Heart left ventricle (tissue), 16 donors: ENCODE results near the gene CMBL. TPM values are rescaled to one million over a fixed set of nuclear protein-coding genes. Genes with fewer than 3 reads are reported as not detected.

Experiments
- ATAC-seq, 4 donors: fragments of 200-7000 bp; cut with Tn5 transposase; one replicate each; pipeline ENCODE4 v1.9.1; 2020 to 2022; ENCODE audit warnings: moderate library complexity in 4 of 4, mild to moderate bottlenecking in 3 of 4, moderate number of reproducible peaks in 1 of 4
- DNase-seq, 5 donors: peaks; one replicate each; pipeline ENCODE4 v3.0.0-alpha.2; 2020
- H3K27ac ChIP-seq, 12 donors: fragments of 200-600 bp; sonication (generic) in 4 of 12; one replicate each; pipeline versions ENCODE4 v1.5.0 to v1.8.0; 2016 to 2022; ENCODE audit warnings: mild to moderate bottlenecking in 2 of 12
- H3K27me3 ChIP-seq, 9 donors: fragments of 200-600 bp; sonication (generic) in 2 of 9; one replicate each; pipeline versions ENCODE4 v1.5.1 to v1.8.0; 2016 to 2022; ENCODE audit warnings: mild to moderate bottlenecking in 3 of 9
- H3K36me3 ChIP-seq, 9 donors: fragments of 200-600 bp; sonication (generic) in 2 of 9; one replicate each; pipeline versions ENCODE4 v1.5.0 to v1.8.0; 2018 to 2022; ENCODE audit warnings: mild to moderate bottlenecking in 2 of 9
- H3K4me1 ChIP-seq, 12 donors: fragments of 200-600 bp; sonication (generic) in 4 of 12; one replicate each; pipeline versions ENCODE4 v1.5.0 to v1.8.0; 2016 to 2022; ENCODE audit warnings: mild to moderate bottlenecking in 3 of 12
- H3K4me3 ChIP-seq, 12 donors: fragments of 200-600 bp; sonication (generic) in 4 of 12; one replicate each; pipeline versions ENCODE4 v1.5.0 to v1.8.0; 2017 to 2022; ENCODE audit warnings: mild to moderate bottlenecking in 9 of 12, moderate library complexity in 4 of 12
- H3K9me3 ChIP-seq, 12 donors: fragments of 200-600 bp; sonication (generic) in 4 of 12; one replicate each; pipeline versions ENCODE4 v1.5.0 to v1.8.0; 2016 to 2022; ENCODE audit warnings: mild to moderate bottlenecking in 1 of 12
- POLR2A ChIP-seq, 2 donors: fragments of 450-650 bp; IDR thresholded peaks; one replicate each; pipeline ENCODE4 v1.6.1; 2017; ENCODE audit warnings: antibody characterized with exemption in 2 of 2, mild to moderate bottlenecking in 2 of 2, moderate library complexity in 2 of 2
- WGBS, 4 donors: extraction: QIAGEN DNeasy Blood & Tissue Kit in 2 of 4; methylation state at CpG; one replicate each; pipeline versions ENCODE4 v1.1.5 to v1.1.7; 2013 to 2018; 5-methylcytosine and 5-hydroxymethylcytosine counted together
- intact Hi-C, 10 donors: fragments of 100-400 bp; cut with DNase I; formaldehyde crosslinking; loops; one replicate each; pipeline versions ENCODE4 v1.11.1 to v1.14.2; 2022
- polyA plus RNA-seq, 2 donors: library from polyadenylated mRNA; stranded (reverse); fragments of 200-250 nt; gene quantifications; one replicate each; pipeline ENCODE4 v1.2.3, GENCODE V29; 2013
- total RNA-seq, 9 donors: library from RNA; depleted of rRNA in 2 of 9; stranded (reverse); fragments of >200 nt in 2 of 9; fragmentation: NEBNext Ultra II Directional in 3 of 9; extraction: Animal tissue kit (Norgen Biotek cat#: 25700) in 3 of 9; gene quantifications; one replicate each; pipeline versions ENCODE4 v1.1.0 to v1.2.4, GENCODE V29; 2016 to 2023
- TF ChIP-seq, protein P1 (sequence below), 12 donors: fragments of 200-600 bp; sonication (generic) in 4 of 12; IDR thresholded peaks; one replicate each; pipeline versions ENCODE4 v1.5.0 to v1.8.0; 2018 to 2022; ENCODE audit warnings: antibody characterized with exemption in 12 of 12, mild to moderate bottlenecking in 5 of 12
- donor health status: ischemic (EF 13 %, LVEDD 7.1; RV severe dilation, severe dysfunction).
- donor health status: healthy with polysubstance abuse.
- donor health status: DM: no; HTN: yes; CAD: no.
- donor health status: DM: no; HTN: no; CAD: no.
- donor health status: ischemic (EF 25% LVEDD 6.9; RV normal size, moderate dysfunction).
- donor health status: ischemic (EF 25% LVEDD 5.7; RV mildly dilated, moderate dysfunction).
- donor health status: healthy.
- donor health status: DM: yes; HTN: yes; CAD: no.
- donor health status: ischemic (EF 35%, LVEDD 5.7; RV mildly dilated, moderate dysfunction).
- donor health status: nonischemic (EF 11% LVEDD 7.7; RV severe dilation, severe dysfunction).
- donor health status: DM: yes; HTN: yes; CAD: no.
- donor health status: PGD.
- donor health status: ischemic (EF 29% LVEDD 5.4; RV normal size, mild dysfunction).
- donor health status: nonischemic (EF 23%, LVEDD 6.1; RV moderate dilation, normal function).

CMBL gene
- total and polyA plus RNA-seq, 11 donors, result 12.4 to 53.5 (median 29.0) TPM

DNA sequence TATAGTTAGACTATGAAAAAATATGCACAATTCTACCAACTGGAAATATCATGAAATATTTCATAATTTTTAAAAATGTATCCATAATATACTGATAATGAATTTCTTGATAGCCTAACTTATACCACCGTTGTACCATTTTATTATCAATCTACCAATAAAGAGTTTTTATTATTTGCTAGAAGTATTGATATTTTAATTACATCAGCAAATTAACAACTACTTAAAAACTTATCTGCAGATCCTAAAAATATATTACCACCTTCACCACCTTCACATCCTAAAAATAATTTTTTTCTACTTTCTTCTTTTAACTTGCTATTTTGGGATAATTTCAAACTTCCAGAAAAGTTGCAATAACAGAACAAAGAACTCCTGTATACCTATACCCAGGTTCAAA is 79.4 kb downstream of the CMBL start:
- ATAC-seq (no peak), DNase-seq (no peak)
- Histone ChIP-seq H3K4me3 (no peak overlapping the region), H3K4me1 (no peaks in the 10 kb centered on the region), H3K36me3 (peaks cover 0 to 24% (median 13%) of the 10 kb centered on the region in 9 donors), H3K27ac (no peak overlapping the region), H3K27me3 (no peaks in the 10 kb centered on the region), H3K9me3 (peaks cover 0 to 15% (median 0%) of the 10 kb centered on the region in 12 donors)
- TF ChIP-seq POLR2A (IDR thresholded peaks at IDR 0.05), result no peak
- TF ChIP-seq, protein P1, sequence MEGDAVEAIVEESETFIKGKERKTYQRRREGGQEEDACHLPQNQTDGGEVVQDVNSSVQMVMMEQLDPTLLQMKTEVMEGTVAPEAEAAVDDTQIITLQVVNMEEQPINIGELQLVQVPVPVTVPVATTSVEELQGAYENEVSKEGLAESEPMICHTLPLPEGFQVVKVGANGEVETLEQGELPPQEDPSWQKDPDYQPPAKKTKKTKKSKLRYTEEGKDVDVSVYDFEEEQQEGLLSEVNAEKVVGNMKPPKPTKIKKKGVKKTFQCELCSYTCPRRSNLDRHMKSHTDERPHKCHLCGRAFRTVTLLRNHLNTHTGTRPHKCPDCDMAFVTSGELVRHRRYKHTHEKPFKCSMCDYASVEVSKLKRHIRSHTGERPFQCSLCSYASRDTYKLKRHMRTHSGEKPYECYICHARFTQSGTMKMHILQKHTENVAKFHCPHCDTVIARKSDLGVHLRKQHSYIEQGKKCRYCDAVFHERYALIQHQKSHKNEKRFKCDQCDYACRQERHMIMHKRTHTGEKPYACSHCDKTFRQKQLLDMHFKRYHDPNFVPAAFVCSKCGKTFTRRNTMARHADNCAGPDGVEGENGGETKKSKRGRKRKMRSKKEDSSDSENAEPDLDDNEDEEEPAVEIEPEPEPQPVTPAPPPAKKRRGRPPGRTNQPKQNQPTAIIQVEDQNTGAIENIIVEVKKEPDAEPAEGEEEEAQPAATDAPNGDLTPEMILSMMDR (IDR thresholded peaks at IDR 0.05), result no peak
- intact Hi-C loops, result no loop called here
- 96 to 98% (median 97%) methylated on average over 1 of the region's 1 CpG for WGBS, 4 donors

Other genes starting within 250 kb of the CMBL start
- 10 to 100 TPM in 7 of 9 donors, 1 to 10 TPM in 2; 8.1 to 20.1 (median 14.0) TPM for gene ATPSCKMT, start 58.0 kb downstream of the CMBL start, total RNA-seq
- 10 to 100 TPM; 10.5 to 11.6 TPM for gene ATPSCKMT, start 58.0 kb downstream of the CMBL start, polyA plus RNA-seq
- 100 to 1,000 TPM in 5 of 9 donors, 10 to 100 TPM in 4; 83.5 to 156 (median 108) TPM for gene CCT5, start 57.6 kb downstream of the CMBL start, total RNA-seq
- gene CCT5, start 57.6 kb downstream of the CMBL start, polyA plus RNA-seq, result 100 to 1,000 TPM in 1 of 2 donors, 10 to 100 TPM in 1; 73.1 to 318 TPM
- gene MARCHF6, start 45.8 kb upstream of the CMBL start, total RNA-seq, result 100 to 1,000 TPM; 108 to 192 (median 161) TPM
- 10 to 100 TPM; 39.3 to 91.6 TPM for gene MARCHF6, start 45.8 kb upstream of the CMBL start, polyA plus RNA-seq
- under 1 TPM in 5 of 9 donors, not detected in 4; 0.40 to 0.81 (median 0.56) TPM for gene ROPN1L, start 134.0 kb upstream of the CMBL start, total RNA-seq
- gene ROPN1L, start 134.0 kb upstream of the CMBL start, polyA plus RNA-seq, result under 1 TPM; 0.14 to 0.15 TPM